NCI-H748 (cell line): ENCODE results near the gene SLBP.

Experiments used
- DNase-seq: peaks from one replicate; lab custom pipeline; 2025; ENCODE audit not compliant: unreplicated experiment; lab: John Stamatoyannopoulos, UW

SLBP gene

DNA sequence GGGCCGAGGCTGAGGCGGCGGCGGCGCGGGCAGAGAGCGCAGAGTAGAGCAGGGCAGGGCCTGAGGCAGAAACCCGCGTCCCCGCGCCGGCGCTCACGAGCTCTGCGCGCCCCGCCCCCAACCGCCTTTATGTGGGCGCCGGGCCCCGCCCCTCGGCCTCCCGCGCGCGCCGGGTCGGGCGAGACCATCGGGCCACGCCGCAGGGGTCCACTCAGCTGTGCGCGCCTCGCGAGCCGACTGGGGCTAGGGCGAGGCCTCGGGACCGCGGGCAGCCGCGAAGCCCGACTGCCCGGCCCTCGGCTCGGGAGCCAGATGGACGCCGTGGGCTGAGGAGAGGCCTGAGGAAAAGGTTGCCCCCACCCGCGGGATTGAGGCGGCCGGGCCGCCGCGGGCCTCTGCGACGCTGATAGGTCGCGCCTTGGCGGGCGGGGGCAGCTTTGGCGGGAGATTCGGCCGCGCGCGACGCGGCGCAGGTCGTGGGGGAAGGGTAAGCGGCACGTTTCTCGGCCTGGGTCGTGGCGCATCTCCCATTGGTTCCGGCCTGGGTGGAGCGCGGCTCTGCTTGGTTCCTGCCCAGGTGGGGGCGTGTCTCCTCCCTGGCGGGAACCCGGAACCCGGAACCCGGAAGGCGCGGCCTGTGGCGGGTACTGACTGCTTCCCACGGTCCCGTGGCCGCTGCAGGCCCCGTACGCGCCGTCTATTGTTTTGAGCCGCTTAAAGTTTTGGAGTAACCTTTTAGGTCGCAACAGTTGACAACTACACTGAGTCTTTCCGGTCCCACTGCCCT, at the start of gene SLBP:
Gene SLBP (minus strand): TSS at position 104 of the 787 bp plus-strand sequence. CDS start 131 bp downstream, outside the sequence.
- DNase-seq: peak; percentile 86

DNA sequence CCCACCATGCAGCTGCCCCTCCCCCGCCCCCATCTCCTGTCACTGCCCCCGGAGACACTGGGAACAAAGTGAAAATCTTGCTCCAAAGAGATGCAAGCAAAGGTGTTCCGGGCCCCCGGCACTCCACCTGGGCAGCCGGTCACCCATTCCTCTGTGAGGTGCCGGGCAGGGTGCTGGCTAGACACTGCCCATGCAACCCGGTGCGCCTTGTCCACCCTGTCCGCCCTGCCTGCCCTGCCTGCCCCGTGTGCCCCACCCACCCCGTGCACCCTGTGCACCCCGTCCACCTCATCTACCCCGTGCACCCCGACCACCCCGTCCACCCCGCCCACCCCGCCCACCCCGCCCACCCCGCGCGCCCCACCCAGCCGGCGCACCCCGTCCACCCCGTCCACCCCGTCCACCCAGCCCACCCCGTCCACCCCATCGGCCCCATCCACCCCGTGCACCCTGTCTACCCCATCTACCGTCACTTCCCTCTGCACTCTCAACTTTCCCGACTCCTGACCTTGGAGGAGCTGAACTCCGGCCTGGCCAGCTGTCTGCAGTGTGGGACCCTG, 49.1 kb upstream of the SLBP start:
- DNase-seq: no peak

DNA sequence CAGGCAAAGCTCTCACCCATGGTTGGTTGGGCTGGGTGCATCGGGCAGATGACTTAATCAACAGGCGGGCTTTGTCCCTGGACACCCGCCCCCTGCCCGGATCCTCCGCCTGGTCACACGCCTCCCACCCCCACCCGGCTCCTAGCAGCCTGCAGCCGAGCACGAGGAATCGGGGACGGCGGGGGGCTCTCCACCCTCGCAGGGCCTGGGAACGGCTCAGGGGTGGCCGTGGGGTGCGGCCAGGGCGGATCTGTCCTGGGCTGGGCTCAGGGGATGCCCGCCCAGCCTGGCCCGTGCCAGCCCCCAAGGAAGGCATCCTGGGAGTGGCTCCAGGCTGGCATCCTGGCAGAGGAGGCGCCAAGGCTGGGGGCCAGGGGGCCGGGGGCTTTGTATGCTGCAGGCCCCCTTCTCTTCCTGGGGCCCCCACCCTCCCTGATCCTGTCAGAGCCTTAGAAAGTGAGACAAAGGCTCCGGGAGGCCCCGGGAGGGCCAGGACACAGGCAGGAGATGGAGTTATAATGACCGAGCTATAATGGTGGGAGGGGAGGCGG, 48.5 kb upstream of the SLBP start:
- no peak for DNase-seq

DNA sequence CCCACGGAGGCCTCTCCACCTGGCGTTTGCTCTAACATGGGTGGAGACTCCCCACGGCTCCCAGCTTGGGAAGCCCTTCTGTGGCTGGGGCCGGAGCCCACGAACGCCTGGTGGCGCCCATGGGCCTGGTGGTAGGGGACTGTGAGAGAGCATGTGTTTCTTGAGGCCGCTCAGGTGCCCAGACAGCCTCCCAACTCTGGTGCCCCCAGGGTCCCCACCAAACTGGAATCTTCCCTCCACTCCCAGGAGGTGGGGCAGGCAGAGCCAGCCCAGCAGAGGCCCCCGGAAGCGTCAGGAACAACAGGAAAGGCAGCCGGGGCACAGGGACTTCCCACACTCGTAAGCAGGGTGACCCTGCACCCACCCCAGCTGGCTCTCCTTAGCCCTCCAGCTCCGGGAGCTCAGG, 47.7 kb upstream of the SLBP start:
- DNase-seq: no peak

DNA sequence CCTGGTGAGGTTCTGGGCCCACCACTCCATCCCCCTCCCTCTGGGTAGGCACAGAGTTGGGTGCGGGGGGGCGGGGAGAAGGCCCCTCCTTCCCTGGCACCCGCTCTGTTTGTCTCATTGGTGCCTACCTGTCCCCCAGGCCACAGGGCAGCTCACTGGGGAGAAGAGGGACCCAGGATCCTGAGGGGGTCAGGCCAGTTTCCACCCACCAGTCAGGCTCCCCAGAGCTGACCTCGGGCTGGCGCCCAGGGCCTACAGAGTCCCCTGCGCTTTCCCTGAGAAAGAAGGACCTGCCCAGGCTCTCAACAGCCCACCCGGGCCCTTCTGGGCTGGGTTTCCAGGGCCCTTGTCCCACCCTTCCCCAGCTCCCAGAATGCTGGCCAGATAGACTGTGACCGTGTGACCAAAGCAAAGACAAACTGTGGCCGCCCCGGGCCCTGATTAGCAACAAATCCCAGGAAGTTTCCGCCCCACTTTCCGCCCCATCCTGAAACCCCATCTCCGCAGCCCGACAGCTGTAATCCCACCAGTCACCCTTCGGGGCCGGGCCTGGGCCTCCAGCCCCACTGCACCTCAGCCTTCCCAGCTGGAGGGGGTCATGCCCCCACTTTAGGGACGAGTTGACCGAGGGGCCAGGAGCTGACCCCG, 47.2 kb upstream of the SLBP start:
- no peak for DNase-seq

DNA sequence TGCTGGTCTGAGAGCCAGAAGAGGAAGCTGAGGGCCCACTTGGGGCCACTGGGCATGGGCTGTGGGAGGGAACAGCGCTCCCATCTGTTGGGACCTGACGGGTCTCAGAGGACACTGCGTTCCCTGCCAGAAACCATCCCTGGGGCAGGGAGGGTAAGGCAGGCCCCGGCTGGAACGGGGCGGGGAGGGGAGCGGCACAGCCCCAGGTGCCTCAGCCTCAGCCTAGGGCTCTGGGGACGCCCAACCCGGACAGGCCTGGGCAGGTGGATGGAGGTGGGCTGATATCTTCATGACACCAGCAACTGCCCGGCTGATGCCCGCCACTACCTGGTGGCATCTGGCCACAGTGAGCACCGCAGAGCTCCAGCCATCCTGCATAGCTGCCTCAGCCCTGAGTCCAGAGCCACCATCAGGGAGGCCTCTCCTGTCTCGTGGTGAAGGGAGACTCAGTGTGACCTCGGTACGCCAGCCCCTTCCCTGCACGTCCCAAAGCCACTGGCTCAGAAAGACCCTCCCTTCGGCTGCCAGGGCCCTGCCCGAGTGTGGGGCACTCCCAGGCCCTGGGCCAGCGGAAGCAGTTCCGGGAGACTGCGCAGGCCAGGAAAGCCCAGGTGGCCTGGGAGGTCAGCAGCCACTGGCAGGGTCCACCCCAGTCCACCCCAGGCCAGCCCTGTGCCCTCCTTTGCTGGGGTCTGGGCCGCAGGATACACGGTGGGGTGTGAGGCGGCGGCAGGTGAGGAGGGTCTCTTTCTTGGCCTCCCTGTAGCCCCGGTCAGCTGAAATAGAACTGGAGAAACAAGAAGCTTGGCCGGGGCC, 46.4 kb upstream of the SLBP start:
- DNase-seq: no peak

DNA sequence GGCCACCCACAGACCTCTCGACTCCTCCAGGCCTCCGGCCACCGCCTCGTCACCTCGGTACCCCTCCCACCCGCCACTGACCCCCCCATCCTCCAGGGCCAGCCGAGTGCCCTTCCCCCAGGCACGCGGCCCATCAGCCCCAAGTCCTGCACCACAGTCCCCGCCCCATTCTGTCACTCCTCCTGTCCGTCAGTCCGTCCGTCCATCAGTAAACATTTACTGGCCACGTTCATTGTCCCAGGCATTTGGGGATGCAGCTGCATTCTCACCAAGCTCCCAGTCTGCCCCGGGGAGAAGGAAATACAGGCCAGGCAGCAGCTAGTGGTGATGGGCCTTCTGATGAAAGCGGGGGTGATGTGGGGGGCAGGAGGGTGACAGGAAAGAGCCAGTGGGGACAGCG, 45.7 kb upstream of the SLBP start:
- no peak for DNase-seq

DNA sequence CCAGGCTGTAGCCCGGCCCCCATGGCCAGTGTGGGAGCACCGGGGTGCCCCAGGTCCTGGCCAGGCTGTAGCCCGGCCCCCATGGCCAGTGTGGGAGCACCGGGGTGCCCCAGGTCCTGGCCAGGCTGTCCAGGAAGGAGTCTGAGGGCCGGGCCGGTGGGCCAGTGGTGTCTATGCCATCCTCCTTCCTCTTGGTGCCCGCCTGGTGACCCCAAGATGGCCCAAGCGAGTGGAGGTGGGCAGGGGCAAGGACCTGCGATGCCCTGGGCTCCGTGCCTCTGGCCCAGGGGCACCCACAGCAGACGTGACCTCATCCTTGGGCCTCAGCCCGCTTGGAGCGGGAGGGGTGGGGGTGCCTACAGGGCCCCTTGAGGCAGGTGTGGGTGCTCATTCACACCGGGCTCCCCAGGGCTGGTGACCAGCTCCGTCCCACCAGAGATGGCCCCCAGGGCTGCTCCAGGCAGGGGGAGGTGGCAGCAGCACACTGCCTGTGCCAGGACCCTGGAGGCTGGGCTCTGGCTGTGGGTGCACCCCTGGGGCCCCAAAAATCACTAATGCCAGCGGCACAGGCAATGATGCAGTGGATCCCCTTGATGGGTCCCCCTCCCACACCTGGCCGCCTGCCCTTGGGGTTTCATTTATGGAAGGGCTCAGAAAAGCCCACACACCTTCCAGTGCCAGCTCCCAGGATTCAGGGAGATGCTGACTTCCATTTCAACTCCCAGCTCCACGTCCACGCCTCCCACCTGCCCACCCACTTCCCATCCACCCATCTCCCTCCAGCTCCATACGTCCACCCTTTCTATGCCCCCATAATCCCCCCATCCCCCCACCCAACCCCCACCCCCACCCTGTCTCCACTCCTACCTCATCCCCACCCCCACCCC, 45.0 kb upstream of the SLBP start:
- DNase-seq: no peak

DNA sequence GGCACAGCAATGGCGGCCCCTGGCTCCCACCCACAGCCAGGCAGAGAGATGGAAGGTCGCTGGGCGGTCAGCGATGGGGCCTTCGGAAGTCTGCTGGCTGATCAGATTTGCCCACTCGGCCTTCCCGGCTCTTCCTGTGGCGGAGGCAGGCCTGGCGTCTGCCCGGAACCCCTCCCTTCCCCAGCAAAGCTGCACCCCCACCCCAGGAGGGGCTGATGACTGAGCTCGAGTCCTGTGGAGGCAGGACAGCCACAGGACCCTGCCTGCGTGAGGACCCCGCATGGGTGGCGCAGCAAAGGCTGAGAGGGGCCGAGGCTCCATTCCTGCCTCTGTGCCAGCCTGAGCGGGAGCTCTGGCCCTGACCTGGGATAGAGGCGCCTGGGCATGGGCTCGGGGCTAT, 44.0 kb upstream of the SLBP start:
- DNase-seq: no peak

DNA sequence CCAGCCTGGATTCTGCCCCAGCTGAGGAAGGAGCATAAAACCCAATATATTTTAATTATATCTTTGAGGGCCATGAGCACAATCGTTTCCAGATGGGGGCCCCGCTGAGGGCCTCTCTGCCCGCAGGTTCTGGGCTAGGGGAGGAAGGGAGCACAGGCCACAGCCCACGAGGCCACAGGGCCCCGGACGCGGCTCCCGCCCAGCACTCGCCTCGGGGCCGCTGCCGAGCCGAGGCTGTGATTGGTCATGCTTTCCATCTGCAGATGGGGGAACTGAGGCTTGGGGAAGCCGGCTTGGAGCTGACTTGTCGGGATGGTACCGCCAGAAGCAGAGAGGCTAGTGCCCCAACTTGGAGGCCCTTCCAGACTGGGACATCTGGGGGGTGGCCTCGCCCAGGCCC, 43.2 kb upstream of the SLBP start:
- no peak for DNase-seq

DNA sequence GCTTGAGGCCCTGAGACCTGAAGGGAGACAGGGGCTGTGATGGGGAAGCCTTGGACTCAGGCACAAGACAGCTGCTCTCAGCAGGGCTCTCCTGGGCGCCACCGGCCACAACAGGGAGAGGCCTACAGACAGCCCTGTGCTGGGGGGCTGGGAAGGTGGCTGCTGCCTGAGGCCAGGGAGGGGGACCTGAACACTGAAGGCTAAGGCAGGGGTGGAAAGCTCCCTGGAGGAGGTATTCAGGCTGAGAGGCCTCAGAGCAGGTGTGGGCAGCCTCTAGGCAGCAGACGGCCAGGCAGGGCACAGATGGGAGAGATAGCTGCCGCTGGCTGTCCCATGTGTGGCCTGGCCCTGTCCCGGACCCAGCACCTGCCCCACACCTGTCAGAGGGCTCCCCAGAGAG, 42.2 kb upstream of the SLBP start:
- no peak for DNase-seq

DNA sequence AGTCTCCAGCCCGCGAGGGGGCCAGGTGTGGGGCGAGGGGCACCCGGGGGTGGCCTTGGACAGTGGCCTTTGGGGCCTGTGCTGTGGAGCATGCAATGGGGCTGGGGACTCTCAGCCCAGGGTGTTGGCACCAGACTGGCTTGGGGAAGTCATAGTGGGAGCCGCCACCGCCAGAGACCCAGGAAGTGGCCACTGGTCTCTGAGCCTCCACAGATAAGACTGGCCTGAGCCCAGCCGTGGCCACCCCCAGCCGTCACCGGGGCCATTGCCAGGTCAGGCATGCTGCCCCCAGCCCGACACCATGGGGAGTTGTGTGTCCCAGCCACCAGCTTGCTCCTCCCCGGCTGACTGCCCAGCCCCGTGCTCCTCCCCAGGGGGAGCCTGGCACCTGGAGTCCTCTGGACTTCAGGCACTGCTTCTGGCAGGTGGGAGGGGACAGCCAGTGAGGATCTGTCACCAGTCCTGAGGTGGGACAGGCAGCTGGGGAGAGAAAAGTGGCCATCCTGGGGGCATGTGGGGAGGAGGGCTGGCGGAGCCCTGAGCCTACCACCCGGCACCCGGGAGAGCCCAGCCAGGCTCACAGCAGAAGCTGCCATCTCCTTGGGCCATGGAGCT, 41.7 kb upstream of the SLBP start:
- DNase-seq: no peak

DNA sequence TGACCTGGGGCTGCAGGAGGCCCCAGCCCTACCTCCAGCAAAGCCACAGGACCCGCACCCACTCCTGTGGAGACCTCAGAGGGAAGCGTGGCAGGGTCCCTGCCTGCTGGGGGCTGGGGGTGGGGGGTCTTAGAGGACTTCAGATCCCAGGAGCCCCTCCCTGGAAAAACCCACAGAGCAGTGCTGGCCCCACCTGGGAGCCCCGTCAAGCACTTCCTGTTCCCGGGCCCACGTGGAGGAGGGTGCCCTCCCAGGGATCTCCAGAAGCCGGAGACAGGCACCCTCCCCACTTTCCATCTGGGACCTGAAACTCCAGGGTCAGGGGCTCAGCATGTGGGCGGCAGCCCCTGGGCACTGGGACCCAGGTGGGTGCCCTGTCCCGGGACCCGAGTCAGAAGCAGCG, 41.2 kb upstream of the SLBP start:
- no peak for DNase-seq

DNA sequence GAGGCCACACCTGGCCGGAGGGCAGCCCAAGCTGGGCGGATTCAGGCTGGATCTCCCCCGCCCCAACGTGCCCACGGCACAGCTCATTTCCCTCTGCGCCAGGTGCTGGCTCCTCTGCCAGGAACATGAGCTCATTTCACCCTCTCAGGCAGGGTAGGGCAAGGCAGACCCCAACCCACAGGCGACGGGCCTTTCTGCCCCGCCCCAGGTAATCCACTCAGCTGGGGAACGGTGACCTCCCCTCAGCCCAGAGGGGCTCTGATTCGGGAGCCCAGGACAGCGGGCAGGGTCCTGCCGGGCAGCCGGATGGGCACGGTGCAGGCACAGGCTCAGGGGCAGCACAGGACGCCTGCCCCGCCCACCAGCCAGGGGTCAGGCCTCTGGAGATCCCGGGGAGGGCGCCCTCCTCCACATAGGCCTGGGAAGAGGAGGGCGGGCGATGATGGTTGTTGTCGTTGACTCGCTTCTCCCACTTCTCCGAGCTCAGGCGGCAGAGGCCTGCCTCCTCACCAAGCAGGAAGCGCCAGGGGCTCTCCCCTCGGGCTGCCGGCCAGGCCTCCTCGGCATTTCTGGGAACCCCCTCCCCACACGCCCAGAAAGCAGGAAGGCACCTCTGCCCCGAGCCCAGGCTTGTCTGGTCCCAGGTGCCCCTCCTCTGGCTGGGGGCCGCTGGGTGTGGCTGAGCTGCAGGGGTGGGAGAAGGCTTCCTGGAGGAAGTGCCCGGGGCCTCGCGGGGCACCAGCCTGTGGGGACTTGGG, 40.3 kb upstream of the SLBP start:
- no peak for DNase-seq

DNA sequence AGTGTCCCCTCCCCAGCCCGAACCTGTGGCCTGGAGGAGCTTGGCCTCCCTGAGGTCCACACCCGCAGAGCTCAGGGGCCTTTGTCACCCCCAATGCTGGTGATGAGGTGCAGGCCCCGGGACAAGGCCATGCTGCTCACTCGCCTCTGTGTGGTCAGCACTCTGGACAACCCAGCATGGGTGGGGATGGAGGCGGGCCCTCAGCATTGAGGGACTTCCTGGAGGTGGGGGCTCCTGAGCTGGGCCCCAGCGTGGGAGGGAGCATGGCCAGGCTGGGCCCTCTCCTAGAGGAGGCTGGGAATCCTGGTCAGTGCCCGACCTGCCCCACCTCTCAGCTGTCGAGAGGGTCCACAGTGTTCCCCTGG, 39.8 kb upstream of the SLBP start:
- no peak for DNase-seq

DNA sequence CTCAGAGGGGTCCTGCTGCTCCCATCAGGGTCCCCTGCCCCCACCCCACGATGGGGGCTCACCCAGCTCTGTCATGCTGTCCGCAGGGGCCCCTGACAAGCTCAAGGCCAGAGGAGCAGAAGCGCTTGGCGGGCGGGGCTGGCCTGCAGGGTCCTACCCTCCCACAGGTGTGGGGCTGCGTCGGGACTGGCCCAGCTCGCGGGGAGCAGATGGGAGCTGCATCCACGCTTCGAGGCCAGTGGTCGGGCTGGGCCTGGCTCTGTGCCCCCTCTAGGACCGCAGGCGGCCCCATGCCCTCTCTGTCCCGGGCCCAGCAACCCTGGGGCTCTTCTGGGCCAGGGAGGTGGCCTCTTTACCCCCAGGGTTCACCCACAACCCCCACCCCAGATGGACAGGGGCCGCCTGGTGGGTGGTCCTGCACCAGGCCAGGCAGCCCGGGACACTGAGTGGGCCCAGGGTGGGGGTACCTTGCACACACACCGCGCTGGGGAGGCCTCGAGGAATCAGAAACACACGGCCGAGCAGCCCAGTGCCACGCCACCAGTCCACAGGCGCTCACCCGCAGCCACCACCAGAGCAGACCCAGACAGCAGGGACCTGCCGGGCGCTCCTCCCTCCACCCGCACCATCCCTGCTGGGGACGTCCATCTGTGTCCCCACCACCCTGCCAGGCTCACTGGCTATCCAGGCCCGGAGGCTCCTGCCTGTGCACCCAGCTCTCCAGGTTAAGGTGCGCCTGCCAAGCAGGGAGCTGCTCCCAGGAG, 39.2 kb upstream of the SLBP start:
- DNase-seq: no peak

DNA sequence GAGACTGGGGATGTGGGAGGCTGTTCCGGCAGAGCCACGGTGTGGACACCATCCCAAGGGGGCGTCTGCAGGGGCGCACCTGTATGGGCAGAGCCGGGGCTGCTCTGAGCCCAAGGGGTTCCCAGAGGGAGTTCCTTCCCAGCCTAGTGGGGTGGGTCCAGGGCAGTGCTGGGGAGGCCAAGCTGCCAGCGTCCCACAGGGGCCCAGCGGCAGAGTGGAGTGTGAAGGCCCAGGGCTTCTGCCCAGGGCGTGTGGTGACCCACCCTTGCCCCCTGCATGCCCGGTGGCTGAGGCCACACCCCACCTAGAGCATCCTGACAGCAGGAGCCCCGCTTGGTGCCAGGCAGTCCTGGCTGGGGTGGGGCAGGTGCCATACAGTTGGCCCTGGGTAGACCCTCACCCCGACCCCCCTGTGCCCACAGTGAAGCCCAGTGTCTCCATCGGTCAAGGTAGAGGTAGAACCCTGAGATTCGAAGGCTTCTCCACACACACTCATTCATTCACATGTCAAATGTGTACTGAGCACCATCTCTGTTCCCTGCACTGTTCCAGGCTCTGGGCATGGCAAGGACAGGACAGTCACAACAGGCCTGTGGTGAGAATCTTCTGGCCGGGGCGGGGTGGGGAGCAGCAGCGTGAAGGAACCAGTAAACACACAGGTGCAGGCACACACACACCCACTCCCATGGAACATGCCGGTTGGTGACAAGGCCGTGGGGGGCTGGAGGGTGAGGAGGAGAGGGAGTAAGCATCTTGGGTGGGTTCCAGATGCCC, 38.4 kb upstream of the SLBP start:
- DNase-seq: no peak

DNA sequence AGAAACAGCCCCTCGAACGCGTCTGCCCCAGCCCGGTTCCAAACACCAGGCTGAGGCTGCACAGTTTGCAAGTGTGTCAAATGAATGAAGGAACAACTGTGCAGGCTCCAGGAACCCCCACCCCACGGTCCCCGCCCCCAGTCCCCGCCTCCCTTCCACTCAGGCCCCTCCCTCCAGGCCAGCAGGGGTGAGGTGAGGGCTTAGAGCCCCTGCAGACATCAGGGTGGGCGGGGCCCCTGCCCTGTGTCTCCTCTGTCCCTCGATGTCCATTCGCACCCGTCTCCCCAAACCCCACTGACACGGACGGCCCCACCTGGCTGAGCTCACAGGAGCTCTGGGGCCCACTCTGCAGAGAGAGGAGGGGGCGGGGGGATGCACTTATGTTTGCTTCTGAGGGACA, 37.7 kb upstream of the SLBP start:
- DNase-seq: no peak
